ENCODE measurements around the gene CNR2. TPM values are rescaled to one million over a fixed set of nuclear protein-coding genes. Genes with fewer than 3 reads are reported as not detected.

CNR2 gene
- total and polyA plus RNA-seq, 2 experiments from 2014 or later: not detected

GRCh38 chr1:23910144-23910543, 3.0 kb downstream of the CNR2 start (continued):
- TF ChIP-seq, protein P1, sequence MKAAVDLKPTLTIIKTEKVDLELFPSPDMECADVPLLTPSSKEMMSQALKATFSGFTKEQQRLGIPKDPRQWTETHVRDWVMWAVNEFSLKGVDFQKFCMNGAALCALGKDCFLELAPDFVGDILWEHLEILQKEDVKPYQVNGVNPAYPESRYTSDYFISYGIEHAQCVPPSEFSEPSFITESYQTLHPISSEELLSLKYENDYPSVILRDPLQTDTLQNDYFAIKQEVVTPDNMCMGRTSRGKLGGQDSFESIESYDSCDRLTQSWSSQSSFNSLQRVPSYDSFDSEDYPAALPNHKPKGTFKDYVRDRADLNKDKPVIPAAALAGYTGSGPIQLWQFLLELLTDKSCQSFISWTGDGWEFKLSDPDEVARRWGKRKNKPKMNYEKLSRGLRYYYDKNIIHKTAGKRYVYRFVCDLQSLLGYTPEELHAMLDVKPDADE (IDR thresholded peaks at IDR 0.05): no peak
- TF ChIP-seq ZNF331 (CRISPR knock-in tag; IDR thresholded peaks at IDR 0.05; ENCODE audit: low read depth): no peak
- TF ChIP-seq JUNB (IDR thresholded peaks at IDR 0.05; ENCODE audit: unreplicated experiment): no peak
- TF ChIP-seq EZH2 (IDR thresholded peaks at IDR 0.05; ENCODE audit: low read depth, unreplicated experiment): no peak
- TF ChIP-seq ZNF114 (CRISPR knock-in tag; IDR thresholded peaks at IDR 0.05): no peak

DNA sequence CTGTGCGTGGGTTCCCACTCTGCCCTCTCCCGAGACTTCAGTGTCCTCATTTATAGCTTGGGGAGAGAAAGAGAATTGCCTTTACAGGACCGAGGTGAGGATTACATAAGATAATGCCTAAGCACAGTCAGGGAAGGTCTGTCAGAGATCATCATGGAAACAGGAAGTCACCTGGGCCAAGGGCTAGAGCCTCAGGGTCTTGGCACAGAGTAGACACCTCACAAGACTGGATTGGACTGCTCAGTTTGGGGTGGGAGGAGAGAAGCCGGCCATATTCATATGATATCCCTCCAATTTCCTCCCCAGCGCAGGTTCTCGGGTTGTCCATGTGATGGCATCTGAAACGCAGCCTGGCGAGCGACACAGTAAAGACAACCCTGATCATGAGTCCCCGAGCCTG, 3.8 kb downstream of the CNR2 start:
- Histone ChIP-seq H3K4me1 (ENCODE audit: insufficient read depth) (peaks cover 6% of the 10 kb centered on the region), H3K27ac (ENCODE audit: low read depth) (no peak overlapping the region), H3K4me3 (no peak overlapping the region), H3F3A (replicated peaks; ENCODE audit: low read depth) (no peaks in the 10 kb centered on the region), H3K79me2 (replicated peaks; ENCODE audit: insufficient read depth) (no peaks in the 10 kb centered on the region), H3K27me3 (ENCODE audit: insufficient read depth) (peaks cover 7% of the 10 kb centered on the region; the same call in 1 of the 2 replicates), H2AFZ (peak overlapping the region; percentile 69; the same call in 1 of the 2 replicates), H4K20me1 (replicated peaks; ENCODE audit: insufficient read depth) (no peaks in the 10 kb centered on the region), H3K9me2 (ENCODE audit: insufficient read depth) (no peaks in the 10 kb centered on the region), H3K4me2 (no peak overlapping the region), H3K36me3 (ENCODE audit: insufficient read depth) (no peaks in the 10 kb centered on the region)
- Mint-ChIP-seq H3K9me3 (no peaks in the 10 kb centered on the region), H3K4me3 (no peak overlapping the region; the same call in 2 of the 3 replicates), H3K4me1 (peaks cover 11% of the 10 kb centered on the region), H3K27me3 (ENCODE audit: insufficient read depth, low read depth, poor library complexity) (peaks cover 11% of the 10 kb centered on the region), H3K27ac (no peak overlapping the region), H3K36me3 (ENCODE audit: low read depth) (no peaks in the 10 kb centered on the region; the same call in 2 of the 3 replicates)
- DNase-seq (ENCODE audit: low spot score) (no peak), ATAC-seq (no peak)
- TF ChIP-seq, protein P2, sequence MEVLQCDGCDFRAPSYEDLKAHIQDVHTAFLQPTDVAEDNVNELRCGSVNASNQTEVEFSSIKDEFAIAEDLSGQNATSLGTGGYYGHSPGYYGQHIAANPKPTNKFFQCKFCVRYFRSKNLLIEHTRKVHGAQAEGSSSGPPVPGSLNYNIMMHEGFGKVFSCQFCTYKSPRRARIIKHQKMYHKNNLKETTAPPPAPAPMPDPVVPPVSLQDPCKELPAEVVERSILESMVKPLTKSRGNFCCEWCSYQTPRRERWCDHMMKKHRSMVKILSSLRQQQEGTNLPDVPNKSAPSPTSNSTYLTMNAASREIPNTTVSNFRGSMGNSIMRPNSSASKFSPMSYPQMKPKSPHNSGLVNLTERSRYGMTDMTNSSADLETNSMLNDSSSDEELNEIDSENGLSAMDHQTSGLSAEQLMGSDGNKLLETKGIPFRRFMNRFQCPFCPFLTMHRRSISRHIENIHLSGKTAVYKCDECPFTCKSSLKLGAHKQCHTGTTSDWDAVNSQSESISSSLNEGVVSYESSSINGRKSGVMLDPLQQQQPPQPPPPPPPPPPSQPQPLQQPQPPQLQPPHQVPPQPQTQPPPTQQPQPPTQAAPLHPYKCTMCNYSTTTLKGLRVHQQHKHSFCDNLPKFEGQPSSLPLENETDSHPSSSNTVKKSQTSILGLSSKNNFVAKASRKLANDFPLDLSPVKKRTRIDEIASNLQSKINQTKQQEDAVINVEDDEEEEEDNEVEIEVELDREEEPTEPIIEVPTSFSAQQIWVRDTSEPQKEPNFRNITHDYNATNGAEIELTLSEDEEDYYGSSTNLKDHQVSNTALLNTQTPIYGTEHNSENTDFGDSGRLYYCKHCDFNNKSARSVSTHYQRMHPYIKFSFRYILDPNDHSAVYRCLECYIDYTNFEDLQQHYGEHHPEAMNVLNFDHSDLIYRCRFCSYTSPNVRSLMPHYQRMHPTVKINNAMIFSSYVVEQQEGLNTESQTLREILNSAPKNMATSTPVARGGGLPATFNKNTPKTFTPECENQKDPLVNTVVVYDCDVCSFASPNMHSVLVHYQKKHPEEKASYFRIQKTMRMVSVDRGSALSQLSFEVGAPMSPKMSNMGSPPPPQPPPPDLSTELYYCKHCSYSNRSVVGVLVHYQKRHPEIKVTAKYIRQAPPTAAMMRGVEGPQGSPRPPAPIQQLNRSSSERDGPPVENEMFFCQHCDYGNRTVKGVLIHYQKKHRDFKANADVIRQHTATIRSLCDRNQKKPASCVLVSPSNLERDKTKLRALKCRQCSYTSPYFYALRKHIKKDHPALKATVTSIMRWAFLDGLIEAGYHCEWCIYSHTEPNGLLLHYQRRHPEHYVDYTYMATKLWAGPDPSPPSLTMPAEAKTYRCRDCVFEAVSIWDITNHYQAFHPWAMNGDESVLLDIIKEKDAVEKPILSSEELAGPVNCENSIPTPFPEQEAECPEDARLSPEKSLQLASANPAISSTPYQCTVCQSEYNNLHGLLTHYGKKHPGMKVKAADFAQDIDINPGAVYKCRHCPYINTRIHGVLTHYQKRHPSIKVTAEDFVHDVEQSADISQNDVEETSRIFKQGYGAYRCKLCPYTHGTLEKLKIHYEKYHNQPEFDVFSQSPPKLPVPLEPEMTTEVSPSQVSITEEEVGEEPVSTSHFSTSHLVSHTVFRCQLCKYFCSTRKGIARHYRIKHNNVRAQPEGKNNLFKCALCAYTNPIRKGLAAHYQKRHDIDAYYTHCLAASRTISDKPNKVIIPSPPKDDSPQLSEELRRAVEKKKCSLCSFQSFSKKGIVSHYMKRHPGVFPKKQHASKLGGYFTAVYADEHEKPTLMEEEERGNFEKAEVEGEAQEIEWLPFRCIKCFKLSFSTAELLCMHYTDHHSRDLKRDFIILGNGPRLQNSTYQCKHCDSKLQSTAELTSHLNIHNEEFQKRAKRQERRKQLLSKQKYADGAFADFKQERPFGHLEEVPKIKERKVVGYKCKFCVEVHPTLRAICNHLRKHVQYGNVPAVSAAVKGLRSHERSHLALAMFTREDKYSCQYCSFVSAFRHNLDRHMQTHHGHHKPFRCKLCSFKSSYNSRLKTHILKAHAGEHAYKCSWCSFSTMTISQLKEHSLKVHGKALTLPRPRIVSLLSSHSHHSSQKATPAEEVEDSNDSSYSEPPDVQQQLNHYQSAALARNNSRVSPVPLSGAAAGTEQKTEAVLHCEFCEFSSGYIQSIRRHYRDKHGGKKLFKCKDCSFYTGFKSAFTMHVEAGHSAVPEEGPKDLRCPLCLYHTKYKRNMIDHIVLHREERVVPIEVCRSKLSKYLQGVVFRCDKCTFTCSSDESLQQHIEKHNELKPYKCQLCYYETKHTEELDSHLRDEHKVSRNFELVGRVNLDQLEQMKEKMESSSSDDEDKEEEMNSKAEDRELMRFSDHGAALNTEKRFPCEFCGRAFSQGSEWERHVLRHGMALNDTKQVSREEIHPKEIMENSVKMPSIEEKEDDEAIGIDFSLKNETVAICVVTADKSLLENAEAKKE (CRISPR knock-in tag; IDR thresholded peaks at IDR 0.05): no peak
- TF ChIP-seq REST (IDR thresholded peaks at IDR 0.05; ENCODE audit: unreplicated experiment) (no peak), ZNF114 (CRISPR knock-in tag; IDR thresholded peaks at IDR 0.05) (no peak), STAT1 (IDR thresholded peaks at IDR 0.05; ENCODE audit: unreplicated experiment) (no peak), POLR2AphosphoS5 (IDR thresholded peaks at IDR 0.05; ENCODE audit: low read depth) (no peak), EZH2phosphoT487 (IDR thresholded peaks at IDR 0.05; ENCODE audit: unreplicated experiment) (no peak), NANOG (IDR thresholded peaks at IDR 0.05; ENCODE audit: borderline replicate concordance) (no peak), EZH2 (IDR thresholded peaks at IDR 0.05; ENCODE audit: low read depth, unreplicated experiment) (no peak)
- TF ChIP-seq, protein P3, sequence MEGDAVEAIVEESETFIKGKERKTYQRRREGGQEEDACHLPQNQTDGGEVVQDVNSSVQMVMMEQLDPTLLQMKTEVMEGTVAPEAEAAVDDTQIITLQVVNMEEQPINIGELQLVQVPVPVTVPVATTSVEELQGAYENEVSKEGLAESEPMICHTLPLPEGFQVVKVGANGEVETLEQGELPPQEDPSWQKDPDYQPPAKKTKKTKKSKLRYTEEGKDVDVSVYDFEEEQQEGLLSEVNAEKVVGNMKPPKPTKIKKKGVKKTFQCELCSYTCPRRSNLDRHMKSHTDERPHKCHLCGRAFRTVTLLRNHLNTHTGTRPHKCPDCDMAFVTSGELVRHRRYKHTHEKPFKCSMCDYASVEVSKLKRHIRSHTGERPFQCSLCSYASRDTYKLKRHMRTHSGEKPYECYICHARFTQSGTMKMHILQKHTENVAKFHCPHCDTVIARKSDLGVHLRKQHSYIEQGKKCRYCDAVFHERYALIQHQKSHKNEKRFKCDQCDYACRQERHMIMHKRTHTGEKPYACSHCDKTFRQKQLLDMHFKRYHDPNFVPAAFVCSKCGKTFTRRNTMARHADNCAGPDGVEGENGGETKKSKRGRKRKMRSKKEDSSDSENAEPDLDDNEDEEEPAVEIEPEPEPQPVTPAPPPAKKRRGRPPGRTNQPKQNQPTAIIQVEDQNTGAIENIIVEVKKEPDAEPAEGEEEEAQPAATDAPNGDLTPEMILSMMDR (conservative IDR thresholded peaks at IDR 0.05; ENCODE audit: low read depth in 2 of 2): no peak

Measured in GM23338 (cell line).